Endothelial cell of coronary artery (primary cell): ENCODE measurements around the gene C13orf42. TPM values are rescaled to one million over a fixed set of nuclear protein-coding genes. Genes with fewer than 3 reads are reported as not detected.

Experiments used
- total RNA-seq: library from RNA; depleted of rRNA; stranded (reverse); fragments of >200 nt; gene quantifications from 2 replicates; pipeline ENCODE4 v1.2.3, GENCODE V29; 2014

The C13orf42 gene
- 0.09 TPM in 1 of 2 replicates, not detected in the other for total RNA-seq

GRCh38 chr13:51111174-51111573 lies at the start of gene C13orf42:
TSS of gene C13orf42 (minus strand) at chr13:51111274. CDS start at chr13:51111209, 65 bp downstream.

Other genes starting within 250 kb of the C13orf42 start
- 25.6 and 31.2 TPM in 2 replicates for gene RNASEH2B, start 201.5 kb downstream of the C13orf42 start, total RNA-seq
- gene FAM124A, start 111.1 kb upstream of the C13orf42 start, total RNA-seq: 1.9 and 4.2 TPM in 2 replicates
- not detected in 2 replicates for gene SERPINE3, start 228.4 kb upstream of the C13orf42 start, total RNA-seq